ENCODE data around the gene HLA-DMA. TPM values are rescaled to one million over a fixed set of nuclear protein-coding genes. Genes with fewer than 3 reads are reported as not detected.

The HLA-DMA gene
- 18.3 and 22.1 TPM in 2 replicates for total RNA-seq (2021)
- percentile 54 among the genes with signal in this experiment for Bru-seq, nascent RNA
- BruChase-seq, experiment 1, labeled RNA remaining after a 2-hour chase = percentile 72 among the genes with signal in this experiment
- percentile 85 among the genes with signal in this experiment for BruChase-seq, experiment 2, labeled RNA remaining after a 6-hour chase
- long read RNA-seq, transcript HLA-DMA-201 (5 exons, 1,123 nt) = major isoform, 26 of 38 reads
- long read RNA-seq, partial matches to known transcripts = 3 of 38 reads
- long read RNA-seq, other reads (novel, unspliced or antisense) = 7 of 38 reads

- Histone ChIP-seq H2AFZ (no peak within 1 kb of the TSS), H3K79me2 (ENCODE audit: low read depth) (no peaks in the 10 kb centered on the region), H3K4me1 (replicated peaks; ENCODE audit: insufficient read depth) (peaks cover 4% of the 10 kb centered on the region), H3K9me2 (ENCODE audit: insufficient read depth) (no peaks in the 10 kb centered on the region), H3K27me3 (ENCODE audit: insufficient read depth, low read depth) (no peaks in the 10 kb centered on the region), H3K9me3 (ENCODE audit: insufficient read depth, low read depth) (no peaks in the 10 kb centered on the region), H3K4me3 (no peak within 1 kb of the TSS), H4K20me1 (ENCODE audit: insufficient read depth) (no peaks in the 10 kb centered on the region), H3F3A (ENCODE audit: insufficient read depth, low read depth) (0 out of 2 replicates have a peak, but pooled peaks cover 3% of the 10 kb centered on the region), H3K4me2 (peak within 1 kb of the TSS; percentile 45), H3K27ac (no peak within 1 kb of the TSS), H3K36me3 (ENCODE audit: low read depth) (no peaks in the 10 kb centered on the region)
- peak; percentile 88 to 94 for DNase-seq
- ChIA-PET POLR2A (ENCODE audit: unreplicated experiment) (interaction anchor here (0.6 to 2.7 kb wide), 5 partner anchors 18 to 63 kb away, joined by 3 to 37 read pairs (median 3); no protein-coding TSS in a partner anchor), CTCF (interaction anchor here (0.5 to 2.2 kb wide), 10 partner anchors 14 to 1123 kb away, joined by 3 to 18 read pairs (median 8); partner anchors contain the start of gene TAP2)
- intact Hi-C loops (cut with micrococcal nuclease; ENCODE audit: unreplicated experiment) = loop anchor here (1.0 to 2.0 kb wide), 2 partner anchors 15 to 58 kb away; partner anchors contain the start of gene BRD2
- BruUV-seq (replicated peaks) = no TSS peak
- TF ChIP-seq CTCF (conservative IDR thresholded peaks at IDR 0.05) (peak; percentile 81), EZH2 (IDR thresholded peaks at IDR 0.05; ENCODE audit: low read depth) (no peak)
Observed at GRCh38 chr6:32952817-32953739, at the start of gene HLA-DMA. Gene HLA-DMA (minus strand): TSS chr6:32953097. CDS start chr6:32953036, 61 bp downstream.

GRCh38 chr6:33001685-33002084 lies 48.8 kb upstream of the HLA-DMA start:
- no peak for DNase-seq
- intact Hi-C loops (cut with micrococcal nuclease; ENCODE audit: unreplicated experiment) = no loop called here
- no peak overlapping the region for H2AFZ ChIP-seq
- H3K9me3 ChIP-seq (ENCODE audit: insufficient read depth, low read depth) = no peaks in the 10 kb centered on the region
- no peaks in the 10 kb centered on the region for H3K9me2 ChIP-seq (ENCODE audit: insufficient read depth)
- H3K4me3 ChIP-seq = no peak overlapping the region
- H3K36me3 ChIP-seq (ENCODE audit: low read depth) = no peaks in the 10 kb centered on the region
- ChIA-PET POLR2A (ENCODE audit: unreplicated experiment) (no interaction called here), CTCF (no interaction called here)
- no peak overlapping the region for H3K4me2 ChIP-seq
- no peaks in the 10 kb centered on the region for H3K79me2 ChIP-seq (ENCODE audit: low read depth)
- no peaks in the 10 kb centered on the region for H3K4me1 ChIP-seq (replicated peaks; ENCODE audit: insufficient read depth)
- H3K27me3 ChIP-seq (ENCODE audit: insufficient read depth, low read depth) = peaks cover 79% of the 10 kb centered on the region
- no TSS peak for BruUV-seq (replicated peaks)
- H3K27ac ChIP-seq = no peak overlapping the region
- no peaks in the 10 kb centered on the region for H3F3A ChIP-seq (ENCODE audit: insufficient read depth, low read depth)
- H4K20me1 ChIP-seq (ENCODE audit: insufficient read depth) = no peaks in the 10 kb centered on the region
- TF ChIP-seq EZH2 (IDR thresholded peaks at IDR 0.05; ENCODE audit: low read depth) (no peak), CTCF (conservative IDR thresholded peaks at IDR 0.05) (no peak)

GRCh38 chr6:33000055-33000454 lies 47.2 kb upstream of the HLA-DMA start:
- intact Hi-C loops (cut with micrococcal nuclease; ENCODE audit: unreplicated experiment) = no loop called here
- Histone ChIP-seq H3K4me3 (no peak overlapping the region), H3K9me2 (ENCODE audit: insufficient read depth) (no peaks in the 10 kb centered on the region), H2AFZ (no peak overlapping the region), H3K27ac (no peak overlapping the region), H3K79me2 (ENCODE audit: low read depth) (no peaks in the 10 kb centered on the region), H3K9me3 (ENCODE audit: insufficient read depth, low read depth) (no peaks in the 10 kb centered on the region), H3K27me3 (ENCODE audit: insufficient read depth, low read depth) (peaks cover 74% of the 10 kb centered on the region), H3K4me1 (replicated peaks; ENCODE audit: insufficient read depth) (no peaks in the 10 kb centered on the region), H3K36me3 (ENCODE audit: low read depth) (no peaks in the 10 kb centered on the region), H3F3A (ENCODE audit: insufficient read depth, low read depth) (no peaks in the 10 kb centered on the region), H4K20me1 (ENCODE audit: insufficient read depth) (no peaks in the 10 kb centered on the region), H3K4me2 (no peak overlapping the region)
- TF ChIP-seq EZH2 (IDR thresholded peaks at IDR 0.05; ENCODE audit: low read depth) (no peak), CTCF (conservative IDR thresholded peaks at IDR 0.05) (peak; percentile 39; the same call in 1 of the 2 replicates)
- CTCF ChIA-PET = no interaction called here
- no peak for DNase-seq
- POLR2A ChIA-PET (ENCODE audit: unreplicated experiment) = no interaction called here
- BruUV-seq (replicated peaks) = no TSS peak

All from PC-9 (cell line).